Type B pancreatic cell (in vitro differentiated cells): Measurements from ENCODE around the gene KCNJ14. TPM values are rescaled to one million over a fixed set of nuclear protein-coding genes. Genes with fewer than 3 reads are reported as not detected.

Experiments
- DNase-seq: peaks from one replicate; pipeline ENCODE4 v3.0.0; 2021; ENCODE audit warnings: mixed read lengths; ENCODE audit not compliant: unreplicated experiment; ENCODE audit errors: extremely low spot score
- H3K27ac Mint-ChIP-seq: 2 replicates; pipeline ENCODE4 v1.8.0; 2021; ENCODE audit warnings: mild to moderate bottlenecking, mixed read lengths
- H3K27me3 Mint-ChIP-seq: 2 replicates; pipeline ENCODE4 v1.8.0; 2021; ENCODE audit warnings: mixed read lengths
- H3K36me3 Mint-ChIP-seq: 2 replicates; pipeline ENCODE4 v1.8.0; 2021; ENCODE audit warnings: mixed read lengths
- H3K4me1 Mint-ChIP-seq: one replicate; pipeline ENCODE4 v1.8.0; 2021; ENCODE audit warnings: mixed read lengths; ENCODE audit not compliant: unreplicated experiment
- H3K4me3 Mint-ChIP-seq: 2 replicates; pipeline ENCODE4 v1.8.0; 2021; ENCODE audit warnings: mild to moderate bottlenecking, mixed read lengths
- H3K9me3 Mint-ChIP-seq: 2 replicates; pipeline ENCODE4 v1.8.0; 2021; ENCODE audit warnings: mixed read lengths
- total RNA-seq: library from RNA; stranded (reverse); gene quantifications from 2 replicates; pipeline ENCODE4 v1.2.1, GENCODE V29; 2021; ENCODE audit warnings: low replicate concordance
- TF ChIP-seq, protein P1 (sequence below): fragments of 200-600 bp; sonication (generic); conservative IDR thresholded peaks from 2 replicates; pipeline ENCODE4 v1.5.0; 2021; ENCODE audit warnings: antibody characterized with exemption, mild to moderate bottlenecking

The KCNJ14 gene
- total RNA-seq, 1 donor from 2014 or later = 1.8 TPM

- Mint-ChIP-seq H3K36me3 (peaks cover 19% of the 10 kb centered on the region), H3K27me3 (no peaks in the 10 kb centered on the region), H3K4me3 (peak overlapping the region; percentile 55), H3K9me3 (no peaks in the 10 kb centered on the region), H3K4me1 (peaks cover 5% of the 10 kb centered on the region), H3K27ac (peak overlapping the region; percentile 74)
- DNase-seq = no peak
- TF ChIP-seq, protein P1, sequence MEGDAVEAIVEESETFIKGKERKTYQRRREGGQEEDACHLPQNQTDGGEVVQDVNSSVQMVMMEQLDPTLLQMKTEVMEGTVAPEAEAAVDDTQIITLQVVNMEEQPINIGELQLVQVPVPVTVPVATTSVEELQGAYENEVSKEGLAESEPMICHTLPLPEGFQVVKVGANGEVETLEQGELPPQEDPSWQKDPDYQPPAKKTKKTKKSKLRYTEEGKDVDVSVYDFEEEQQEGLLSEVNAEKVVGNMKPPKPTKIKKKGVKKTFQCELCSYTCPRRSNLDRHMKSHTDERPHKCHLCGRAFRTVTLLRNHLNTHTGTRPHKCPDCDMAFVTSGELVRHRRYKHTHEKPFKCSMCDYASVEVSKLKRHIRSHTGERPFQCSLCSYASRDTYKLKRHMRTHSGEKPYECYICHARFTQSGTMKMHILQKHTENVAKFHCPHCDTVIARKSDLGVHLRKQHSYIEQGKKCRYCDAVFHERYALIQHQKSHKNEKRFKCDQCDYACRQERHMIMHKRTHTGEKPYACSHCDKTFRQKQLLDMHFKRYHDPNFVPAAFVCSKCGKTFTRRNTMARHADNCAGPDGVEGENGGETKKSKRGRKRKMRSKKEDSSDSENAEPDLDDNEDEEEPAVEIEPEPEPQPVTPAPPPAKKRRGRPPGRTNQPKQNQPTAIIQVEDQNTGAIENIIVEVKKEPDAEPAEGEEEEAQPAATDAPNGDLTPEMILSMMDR = no peak
These were observed 18.0 kb downstream of the KCNJ14 start for GRCh38 chr19:48473161-48473966.

DNA sequence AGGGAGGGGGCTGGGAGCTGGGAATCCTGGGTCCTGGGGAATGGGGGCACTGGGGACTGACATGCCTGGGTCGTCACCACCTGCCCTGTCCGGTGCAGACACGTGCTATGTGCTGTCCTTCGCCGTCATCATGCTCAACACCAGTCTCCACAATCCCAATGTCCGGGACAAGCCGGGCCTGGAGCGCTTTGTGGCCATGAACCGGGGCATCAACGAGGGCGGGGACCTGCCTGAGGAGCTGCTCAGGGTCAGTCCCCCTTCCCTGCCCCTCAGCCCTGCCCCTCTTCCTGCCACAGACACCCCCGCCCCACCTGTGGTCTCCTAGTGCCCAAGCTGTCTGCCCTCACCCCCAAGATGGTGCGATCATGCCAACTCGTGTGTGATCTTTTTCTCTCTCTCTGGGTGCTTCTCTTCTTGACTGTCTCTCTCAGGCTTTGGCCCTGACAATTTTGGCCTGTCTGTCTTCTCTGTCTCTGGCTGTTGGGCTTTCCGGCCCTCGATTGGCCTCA, 18.8 kb downstream of the KCNJ14 start:
- TF ChIP-seq, protein P1 = no peak
- DNase-seq = no peak
- Mint-ChIP-seq H3K27me3 (no peaks in the 10 kb centered on the region), H3K4me3 (no peak overlapping the region), H3K27ac (no peak overlapping the region), H3K4me1 (no peaks in the 10 kb centered on the region), H3K36me3 (peaks cover 19% of the 10 kb centered on the region), H3K9me3 (no peaks in the 10 kb centered on the region)

DNA sequence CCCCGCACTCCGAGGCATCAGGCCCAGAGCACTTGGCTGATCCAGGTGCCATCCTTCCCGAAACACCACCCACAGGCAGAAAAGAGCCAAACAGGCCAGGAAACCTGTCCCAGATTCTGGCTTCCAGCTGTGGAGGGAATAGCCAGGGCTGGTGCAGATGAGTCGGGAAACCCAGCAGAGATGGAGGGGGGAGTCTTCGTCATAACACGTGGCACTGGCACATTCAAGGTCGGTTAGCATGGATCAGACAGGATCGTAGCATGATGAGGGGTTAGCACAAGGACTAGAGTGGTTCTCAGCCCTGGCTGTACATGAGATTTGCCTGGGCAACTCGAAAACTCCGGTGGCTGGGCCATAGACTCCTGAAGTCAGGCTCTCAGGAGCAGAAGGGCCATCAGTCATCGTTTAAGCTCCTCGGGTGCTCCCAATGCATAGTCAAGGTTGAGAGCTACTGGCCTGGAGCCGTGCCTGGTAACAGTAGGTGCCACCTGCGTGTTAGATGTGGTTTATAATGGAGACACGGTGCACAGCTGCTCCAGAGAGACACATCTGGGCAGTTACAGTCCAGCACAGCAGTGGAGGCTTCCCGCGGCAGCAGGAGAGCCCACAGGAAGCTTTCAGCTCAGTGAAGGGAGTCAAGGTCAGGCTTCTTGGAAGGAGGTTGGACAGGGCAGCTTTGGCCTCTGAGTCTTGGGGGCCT, 20.1 kb downstream of the KCNJ14 start:
- DNase-seq = no peak
- Mint-ChIP-seq H3K4me1 (no peaks in the 10 kb centered on the region), H3K9me3 (no peaks in the 10 kb centered on the region), H3K27ac (no peak overlapping the region), H3K27me3 (no peaks in the 10 kb centered on the region), H3K36me3 (peaks cover 25% of the 10 kb centered on the region), H3K4me3 (no peak overlapping the region)
- TF ChIP-seq, protein P1 = no peak

DNA sequence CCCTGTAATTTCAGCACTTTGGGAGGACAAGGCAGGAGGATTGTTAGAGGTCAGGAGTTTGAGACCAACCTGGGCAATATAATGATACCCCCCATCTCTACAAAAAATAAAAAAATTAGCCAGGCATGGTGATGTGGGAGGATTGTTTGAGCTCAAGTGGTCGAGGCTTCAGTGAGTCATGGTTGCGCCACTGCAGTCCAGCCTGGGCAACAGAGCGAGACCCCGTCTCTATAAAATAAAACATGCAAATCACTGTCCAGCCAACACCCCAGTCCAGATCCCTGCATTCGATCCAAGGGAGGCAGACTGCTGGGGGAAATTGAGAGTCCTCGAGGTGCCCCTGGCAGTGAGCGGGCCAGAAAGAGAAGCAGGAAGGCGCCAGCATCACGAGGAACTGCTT, 20.8 kb downstream of the KCNJ14 start:
- no peak for DNase-seq
- TF ChIP-seq, protein P1 = no peak
- H3K4me1 Mint-ChIP-seq = no peaks in the 10 kb centered on the region
- peaks cover 22% of the 10 kb centered on the region for H3K36me3 Mint-ChIP-seq
- no peak overlapping the region for H3K4me3 Mint-ChIP-seq
- H3K27ac Mint-ChIP-seq = no peak overlapping the region
- no peaks in the 10 kb centered on the region for H3K27me3 Mint-ChIP-seq
- H3K9me3 Mint-ChIP-seq = no peaks in the 10 kb centered on the region

- H3K27ac Mint-ChIP-seq = no peak overlapping the region
- TF ChIP-seq, protein P1 = no peak
- H3K9me3 Mint-ChIP-seq = no peaks in the 10 kb centered on the region
- no peak overlapping the region for H3K4me3 Mint-ChIP-seq
- no peaks in the 10 kb centered on the region for H3K27me3 Mint-ChIP-seq
- DNase-seq = no peak
- H3K36me3 Mint-ChIP-seq = peaks cover 25% of the 10 kb centered on the region
- no peaks in the 10 kb centered on the region for H3K4me1 Mint-ChIP-seq
These were observed 21.8 kb downstream of the KCNJ14 start for GRCh38 chr19:48477067-48477685.
